ENCODE data around the gene NMT1. TPM values are rescaled to one million over a fixed set of nuclear protein-coding genes. Genes with fewer than 3 reads are reported as not detected.

The NMT1 gene
- total RNA-seq, 1 donor from 2014 or later: 91.4 TPM

GRCh38 chr17:45098869-45099616, 37.9 kb downstream of the NMT1 start:
- no peaks in the 10 kb centered on the region for H3K9me3 Mint-ChIP-seq (ENCODE audit: low read depth)
- no peaks in the 10 kb centered on the region for H3K27me3 Mint-ChIP-seq (ENCODE audit: low read depth)
- H3K36me3 Mint-ChIP-seq (ENCODE audit: low read depth): peaks cover 34% of the 10 kb centered on the region
- no peak overlapping the region for H3K4me3 Mint-ChIP-seq (ENCODE audit: unreplicated experiment)
- peak overlapping the region; percentile 80 for H3K27ac Mint-ChIP-seq (ENCODE audit: unreplicated experiment)
- peak; percentile 94 for TF ChIP-seq CTCF (IDR thresholded peaks at IDR 0.05)
- H3K4me1 Mint-ChIP-seq (ENCODE audit: low read depth): peaks cover 40% of the 10 kb centered on the region
- DNase-seq (ENCODE audit: low spot score): no peak

GRCh38 chr17:45101546-45101882, 40.4 kb downstream of the NMT1 start:
- TF ChIP-seq CTCF (IDR thresholded peaks at IDR 0.05): no peak
- Mint-ChIP-seq H3K27ac (ENCODE audit: unreplicated experiment) (peak overlapping the region; percentile 95), H3K4me3 (ENCODE audit: unreplicated experiment) (no peak overlapping the region), H3K36me3 (ENCODE audit: low read depth) (peaks cover 36% of the 10 kb centered on the region), H3K9me3 (ENCODE audit: low read depth) (no peaks in the 10 kb centered on the region), H3K27me3 (ENCODE audit: low read depth) (no peaks in the 10 kb centered on the region), H3K4me1 (ENCODE audit: low read depth) (peaks cover 34% of the 10 kb centered on the region)
- no peak for DNase-seq (ENCODE audit: low spot score)

GRCh38 chr17:45101883-45102811, 41.0 kb downstream of the NMT1 start:
- DNase-seq (ENCODE audit: low spot score): no peak
- H3K4me3 Mint-ChIP-seq (ENCODE audit: unreplicated experiment): peak overlapping the region; percentile 40
- H3K27me3 Mint-ChIP-seq (ENCODE audit: low read depth): no peaks in the 10 kb centered on the region
- peaks cover 38% of the 10 kb centered on the region for H3K36me3 Mint-ChIP-seq (ENCODE audit: low read depth)
- H3K4me1 Mint-ChIP-seq (ENCODE audit: low read depth): peaks cover 34% of the 10 kb centered on the region
- peak overlapping the region; percentile 95 for H3K27ac Mint-ChIP-seq (ENCODE audit: unreplicated experiment)
- H3K9me3 Mint-ChIP-seq (ENCODE audit: low read depth): no peaks in the 10 kb centered on the region
- TF ChIP-seq CTCF (IDR thresholded peaks at IDR 0.05): no peak

- peak overlapping the region; percentile 95 for H3K27ac Mint-ChIP-seq (ENCODE audit: unreplicated experiment)
- H3K27me3 Mint-ChIP-seq (ENCODE audit: low read depth): no peaks in the 10 kb centered on the region
- H3K9me3 Mint-ChIP-seq (ENCODE audit: low read depth): no peaks in the 10 kb centered on the region
- peaks cover 34% of the 10 kb centered on the region for H3K4me1 Mint-ChIP-seq (ENCODE audit: low read depth)
- peak overlapping the region; percentile 40 for H3K4me3 Mint-ChIP-seq (ENCODE audit: unreplicated experiment)
- no peak for DNase-seq (ENCODE audit: low spot score)
- no peak for TF ChIP-seq CTCF (IDR thresholded peaks at IDR 0.05)
- peaks cover 37% of the 10 kb centered on the region for H3K36me3 Mint-ChIP-seq (ENCODE audit: low read depth)
Observed at GRCh38 chr17:45102856-45103255, 41.7 kb downstream of the NMT1 start.

GRCh38 chr17:45103269-45103795, 42.2 kb downstream of the NMT1 start:
- peaks cover 33% of the 10 kb centered on the region for H3K36me3 Mint-ChIP-seq (ENCODE audit: low read depth)
- H3K4me3 Mint-ChIP-seq (ENCODE audit: unreplicated experiment): no peak overlapping the region
- DNase-seq (ENCODE audit: low spot score): no peak
- no peaks in the 10 kb centered on the region for H3K9me3 Mint-ChIP-seq (ENCODE audit: low read depth)
- H3K27me3 Mint-ChIP-seq (ENCODE audit: low read depth): no peaks in the 10 kb centered on the region
- H3K4me1 Mint-ChIP-seq (ENCODE audit: low read depth): peaks cover 36% of the 10 kb centered on the region
- no peak overlapping the region for H3K27ac Mint-ChIP-seq (ENCODE audit: unreplicated experiment)
- TF ChIP-seq CTCF (IDR thresholded peaks at IDR 0.05): no peak
